Natural killer cell (primary cell): ENCODE data around the gene DMBX1. TPM values are rescaled to one million over a fixed set of nuclear protein-coding genes. Genes with fewer than 3 reads are reported as not detected.

Experiments
- ATAC-seq, 3 donors: fragments of 150-1000 bp in 2 of 3; fragments of 200-7000 bp in 1 of 3; cut with Tn5 transposase; 1 replicate in 1 of 3; 2 replicates in 2 of 3; pipeline ENCODE4 v1.10.0; 2021; ENCODE audit warnings: mild to moderate bottlenecking in 2 of 3, moderate library complexity in 2 of 3
- DNase-seq, 2 donors: peaks; one replicate each; pipeline versions ENCODE4 v3.0.0 to v3.0.0-alpha.2; 2013 to 2021; ENCODE audit warnings: mixed read lengths in 1 of 2
- H3K27ac ChIP-seq: one replicate; pipeline ENCODE4 v1.5.1; 2013; ENCODE audit warnings: mild to moderate bottlenecking, low read length
- H3K27me3 ChIP-seq: one replicate; pipeline ENCODE4 v1.6.1; 2013; ENCODE audit warnings: low read length; ENCODE audit not compliant: control insufficient read depth, insufficient read depth
- H3K36me3 ChIP-seq: one replicate; pipeline ENCODE4 v1.6.1; 2013; ENCODE audit warnings: low read length; ENCODE audit not compliant: control insufficient read depth, insufficient read depth
- H3K4me1 ChIP-seq: one replicate; pipeline ENCODE4 v1.6.1; 2013; ENCODE audit warnings: low read length; ENCODE audit not compliant: control insufficient read depth, insufficient read depth
- H3K4me3 ChIP-seq: one replicate; pipeline ENCODE4 v1.5.1; 2013; ENCODE audit warnings: low read length
- H3K9me3 ChIP-seq: one replicate; pipeline ENCODE4 v1.6.1; 2013; ENCODE audit warnings: low read length; ENCODE audit not compliant: control insufficient read depth, insufficient read depth
- H3K27ac Mint-ChIP-seq, 2 donors: one replicate each; pipeline ENCODE4 v1.8.0; 2022; ENCODE audit warnings: mild to moderate bottlenecking in 2 of 2, mixed read lengths in 2 of 2, moderate library complexity in 1 of 2
- H3K27me3 Mint-ChIP-seq, 2 donors: one replicate each; pipeline ENCODE4 v1.8.0; 2022; ENCODE audit warnings: low read depth in 2 of 2, mixed read lengths in 2 of 2
- H3K36me3 Mint-ChIP-seq: one replicate; pipeline ENCODE4 v1.8.0; 2022; ENCODE audit warnings: mixed read lengths
- H3K4me1 Mint-ChIP-seq, 2 donors: one replicate each; pipeline ENCODE4 v1.8.0; 2022; ENCODE audit warnings: mixed read lengths in 2 of 2
- H3K4me3 Mint-ChIP-seq: one replicate; pipeline ENCODE4 v1.8.0; 2022; ENCODE audit warnings: mild to moderate bottlenecking, moderate library complexity, mixed read lengths
- H3K9me3 Mint-ChIP-seq, 2 donors: one replicate each; pipeline ENCODE4 v1.8.0; 2022; ENCODE audit warnings: mixed read lengths in 2 of 2
- WGBS: methylation state at CpG from one replicate; pipeline ENCODE4 v1.1.7; 2013; ENCODE audit warnings: missing lambda C conversion rate; ENCODE audit not compliant: insufficient coverage; 5-methylcytosine and 5-hydroxymethylcytosine counted together
- intact Hi-C: fragments of 100-400 bp; cut with micrococcal nuclease; formaldehyde crosslinking; loops from one replicate; pipeline ENCODE4 v1.14.2; 2022
- total RNA-seq, 4 donors: library from RNA; stranded (reverse); fragments of 120-200 nt in 1 of 4; gene quantifications; one replicate each; pipeline versions ENCODE4 v1.2.3 to v1.2.4, GENCODE V29; 2013 to 2022
- TF ChIP-seq, protein P1 (sequence below): fragments of 200-600 bp; IDR thresholded peaks from one replicate; pipeline ENCODE4 v1.8.0; 2022; ENCODE audit warnings: antibody characterized with exemption

Gene DMBX1
- total RNA-seq, 3 donors from 2014 or later (not counting 1 experiment from before 2014, with no cell fraction given) = not detected

GRCh38 chr1:46497665-46498064, 8.0 kb downstream of the DMBX1 start:
- no peak for DNase-seq
- H3K27me3 ChIP-seq = peaks cover 4% of the 10 kb centered on the region
- intact Hi-C loops = no loop called here
- Mint-ChIP-seq H3K4me3 (no peak overlapping the region), H3K9me3 (no peaks in the 10 kb centered on the region), H3K27ac (no peak overlapping the region), H3K27me3 (peaks cover 38 to 50% of the 10 kb centered on the region in 2 donors), H3K36me3 (no peaks in the 10 kb centered on the region), H3K4me1 (no peaks in the 10 kb centered on the region)
- 94% methylated on average over 19 of the region's 19 CpGs for WGBS
- TF ChIP-seq, protein P1, sequence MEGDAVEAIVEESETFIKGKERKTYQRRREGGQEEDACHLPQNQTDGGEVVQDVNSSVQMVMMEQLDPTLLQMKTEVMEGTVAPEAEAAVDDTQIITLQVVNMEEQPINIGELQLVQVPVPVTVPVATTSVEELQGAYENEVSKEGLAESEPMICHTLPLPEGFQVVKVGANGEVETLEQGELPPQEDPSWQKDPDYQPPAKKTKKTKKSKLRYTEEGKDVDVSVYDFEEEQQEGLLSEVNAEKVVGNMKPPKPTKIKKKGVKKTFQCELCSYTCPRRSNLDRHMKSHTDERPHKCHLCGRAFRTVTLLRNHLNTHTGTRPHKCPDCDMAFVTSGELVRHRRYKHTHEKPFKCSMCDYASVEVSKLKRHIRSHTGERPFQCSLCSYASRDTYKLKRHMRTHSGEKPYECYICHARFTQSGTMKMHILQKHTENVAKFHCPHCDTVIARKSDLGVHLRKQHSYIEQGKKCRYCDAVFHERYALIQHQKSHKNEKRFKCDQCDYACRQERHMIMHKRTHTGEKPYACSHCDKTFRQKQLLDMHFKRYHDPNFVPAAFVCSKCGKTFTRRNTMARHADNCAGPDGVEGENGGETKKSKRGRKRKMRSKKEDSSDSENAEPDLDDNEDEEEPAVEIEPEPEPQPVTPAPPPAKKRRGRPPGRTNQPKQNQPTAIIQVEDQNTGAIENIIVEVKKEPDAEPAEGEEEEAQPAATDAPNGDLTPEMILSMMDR = no peak
- no peak for ATAC-seq
- H3K9me3 ChIP-seq = no peaks in the 10 kb centered on the region
- H3K4me1 ChIP-seq = no peaks in the 10 kb centered on the region
- no peak overlapping the region for H3K27ac ChIP-seq
- H3K36me3 ChIP-seq = no peaks in the 10 kb centered on the region
- no peak overlapping the region for H3K4me3 ChIP-seq

- no peak overlapping the region for H3K27ac ChIP-seq
- no peaks in the 10 kb centered on the region for H3K36me3 ChIP-seq
- ATAC-seq (no peak), DNase-seq (no peak)
- WGBS = 97% methylated on average over 2 of the region's 3 CpGs
- TF ChIP-seq, protein P1 = no peak
- no peaks in the 10 kb centered on the region for H3K4me1 ChIP-seq
- H3K4me3 Mint-ChIP-seq = no peak overlapping the region
- no peaks in the 10 kb centered on the region for H3K4me1 Mint-ChIP-seq
- H3K9me3 Mint-ChIP-seq = no peaks in the 10 kb centered on the region
- no peak overlapping the region for H3K4me3 ChIP-seq
- no peaks in the 10 kb centered on the region for H3K9me3 ChIP-seq
- H3K27me3 ChIP-seq = no peaks in the 10 kb centered on the region
- no peak overlapping the region for H3K27ac Mint-ChIP-seq
- intact Hi-C loops = no loop called here
- H3K36me3 Mint-ChIP-seq = no peaks in the 10 kb centered on the region
- H3K27me3 Mint-ChIP-seq = peaks cover 17 to 29% of the 10 kb centered on the region in 2 donors
These were observed 11.9 kb downstream of the DMBX1 start for GRCh38 chr1:46501528-46501927.

- 89% methylated on average over 4 of the region's 4 CpGs for WGBS
- TF ChIP-seq, protein P1 = no peak
- Mint-ChIP-seq H3K4me3 (no peak overlapping the region), H3K4me1 (no peaks in the 10 kb centered on the region), H3K36me3 (no peaks in the 10 kb centered on the region), H3K27ac (no peak overlapping the region), H3K27me3 (peaks cover 11 to 18% of the 10 kb centered on the region in 2 donors), H3K9me3 (no peaks in the 10 kb centered on the region)
- ATAC-seq (no peak), DNase-seq (no peak)
- Histone ChIP-seq H3K27ac (no peak overlapping the region), H3K36me3 (no peaks in the 10 kb centered on the region), H3K9me3 (no peaks in the 10 kb centered on the region), H3K4me3 (no peak overlapping the region), H3K4me1 (no peaks in the 10 kb centered on the region), H3K27me3 (no peaks in the 10 kb centered on the region)
- intact Hi-C loops = no loop called here
These were observed 13.8 kb downstream of the DMBX1 start for GRCh38 chr1:46503421-46503820.

GRCh38 chr1:46506470-46507219, 17.0 kb downstream of the DMBX1 start:
- DNase-seq (no peak), ATAC-seq (no peak)
- no peak overlapping the region for H3K4me3 ChIP-seq
- no peaks in the 10 kb centered on the region for H3K9me3 ChIP-seq
- TF ChIP-seq, protein P1 = no peak
- H3K9me3 Mint-ChIP-seq = no peaks in the 10 kb centered on the region
- H3K27me3 Mint-ChIP-seq = peaks cover 11 to 18% of the 10 kb centered on the region in 2 donors
- H3K36me3 Mint-ChIP-seq = no peaks in the 10 kb centered on the region
- no peak overlapping the region for H3K27ac Mint-ChIP-seq
- no peak overlapping the region for H3K27ac ChIP-seq
- intact Hi-C loops = no loop called here
- no peaks in the 10 kb centered on the region for H3K36me3 ChIP-seq
- no peaks in the 10 kb centered on the region for H3K4me1 Mint-ChIP-seq
- 82% methylated on average over 16 of the region's 17 CpGs for WGBS
- H3K4me1 ChIP-seq = no peaks in the 10 kb centered on the region
- no peaks in the 10 kb centered on the region for H3K27me3 ChIP-seq
- no peak overlapping the region for H3K4me3 Mint-ChIP-seq
